Hindlimb muscle (tissue), 1 donor: ENCODE data around the gene ZIM2. TPM values are rescaled to one million over a fixed set of nuclear protein-coding genes. Genes with fewer than 3 reads are reported as not detected.
"Not testable (repeated sequence)": the region's sequence is repeated elsewhere in the genome, so short reads cannot be mapped to it uniquely, and the experiment has no call there.

ENCODE experiments used
- DNase-seq: peaks from one replicate; pipeline ENCODE4 v3.0.0-alpha.2; 2013
- polyA plus RNA-seq: library from polyadenylated mRNA; unstranded; fragments of 120-200 nt; gene quantifications from one replicate; pipeline ENCODE4 v1.2.1, GENCODE V29; 2013; ENCODE audit not compliant: insufficient read length

ZIM2 gene
- polyA plus RNA-seq = 4.2 TPM

- peak; percentile 86 for DNase-seq
Observed at GRCh38 chr19:56840451-56841192, at the start of gene ZIM2, which contains the start of gene PEG3. Gene ZIM2, minus strand, starts transcription at chr19:56840726. Its CDS starts 16,449 bp downstream, at chr19:56824277. Gene PEG3, minus strand, starts transcription at chr19:56840726. Its CDS starts 16,071 bp downstream, at chr19:56824655.

- no peak for DNase-seq
Observed at GRCh38 chr19:56885173-56885985, 44.9 kb upstream of the ZIM2 start.

- DNase-seq = no peak
Observed at GRCh38 chr19:56884441-56884840, 43.9 kb upstream of the ZIM2 start.

GRCh38 chr19:56880592-56881190 lies 40.2 kb upstream of the ZIM2 start:
- DNase-seq = no peak

- DNase-seq = no peak
Observed at GRCh38 chr19:56877069-56877715, 36.7 kb upstream of the ZIM2 start.

GRCh38 chr19:56875717-56876116 lies 35.2 kb upstream of the ZIM2 start:
- DNase-seq = no peak

GRCh38 chr19:56874530-56874929 lies 34.0 kb upstream of the ZIM2 start:
- no peak for DNase-seq

GRCh38 chr19:56873493-56873892 lies 33.0 kb upstream of the ZIM2 start:
- DNase-seq = no peak

- no peak for DNase-seq
Observed at GRCh38 chr19:56869886-56870285, 29.4 kb upstream of the ZIM2 start.

- DNase-seq = no peak
Observed at GRCh38 chr19:56868446-56868845, 27.9 kb upstream of the ZIM2 start.

- peak; percentile 53 for DNase-seq
Observed at GRCh38 chr19:56866538-56866937, 26.0 kb upstream of the ZIM2 start.

GRCh38 chr19:56864443-56865125 lies 24.1 kb upstream of the ZIM2 start:
- DNase-seq = no peak

GRCh38 chr19:56862741-56863140 lies 22.2 kb upstream of the ZIM2 start:
- no peak for DNase-seq

GRCh38 chr19:56860409-56860808 lies 19.9 kb upstream of the ZIM2 start:
- not testable (repeated sequence) for DNase-seq

GRCh38 chr19:56858026-56858425 lies 17.5 kb upstream of the ZIM2 start:
- no peak for DNase-seq

- DNase-seq = no peak
Observed at GRCh38 chr19:56856822-56857221, 16.3 kb upstream of the ZIM2 start.

GRCh38 chr19:56852361-56852760 lies 11.8 kb upstream of the ZIM2 start:
- DNase-seq = not testable (repeated sequence)

- no peak for DNase-seq
Observed at GRCh38 chr19:56848166-56848565, 7.6 kb upstream of the ZIM2 start.

GRCh38 chr19:56842412-56842811 lies 1.9 kb upstream of the ZIM2 start:
- DNase-seq = no peak

- no peak for DNase-seq
Observed at GRCh38 chr19:56841193-56841543, 642 bp upstream of the ZIM2 start.

- DNase-seq = peak; percentile 94
Observed at GRCh38 chr19:56839652-56840450, 675 bp downstream of the ZIM2 start.
